Naive thymus-derived CD4-positive, alpha-beta T cell (primary cell): ENCODE results near the gene KLC1. TPM values are rescaled to one million over a fixed set of nuclear protein-coding genes. Genes with fewer than 3 reads are reported as not detected.
A peak's percentile ranks its signal among the peaks of the same experiment; 100 is the strongest.

Source experiments
- ATAC-seq: fragments of 150-1000 bp; cut with Tn5 transposase; 2 replicates; pipeline ENCODE4 v1.10.0; 2021; ENCODE audit warnings: mild to moderate bottlenecking, moderate library complexity
- CTCF ChIA-PET: fragments of 350-600 bp; sonication (Branson Sonifier 250); formaldehyde crosslinking; loops from one replicate; lab custom pipeline; 2021; ENCODE audit warnings: antibody characterized with exemption; lab: Charles Lee
- POLR2A ChIA-PET: fragments of 350-600 bp; sonication (Branson Sonifier 250); formaldehyde crosslinking; loops from one replicate; lab custom pipeline; 2021; ENCODE audit warnings: antibody characterized with exemption, inconsistent platforms; lab: Charles Lee
- DNase-seq, 9 donors: peaks; one replicate each; pipeline versions ENCODE4 v3.0.0 to v3.0.0-alpha.2; 2020 to 2022; ENCODE audit warnings: mixed read lengths in 1 of 9
- H3K27ac ChIP-seq: one replicate; pipeline ENCODE4 v1.7.0; 2013; ENCODE audit warnings: mild to moderate bottlenecking, low read depth, low read length, moderate library complexity
- H3K27me3 ChIP-seq, 2 donors: one replicate each; pipeline ENCODE4 v1.7.0; 2013; ENCODE audit warnings: low read length in 2 of 2, mild to moderate bottlenecking in 2 of 2, moderate library complexity in 2 of 2; ENCODE audit not compliant: control insufficient read depth in 2 of 2, insufficient read depth in 2 of 2
- H3K36me3 ChIP-seq, 3 experiments: 1 replicate in 2 of 3; 2 replicates in 1 of 3; pipeline ENCODE4 v1.7.0; 2013; ENCODE audit warnings: low read length in 3 of 3, mild to moderate bottlenecking in 3 of 3, moderate library complexity in 1 of 3; ENCODE audit not compliant: insufficient read depth in 3 of 3, control insufficient read depth in 2 of 3
- H3K4me1 ChIP-seq, 2 donors: one replicate each; pipeline ENCODE4 v1.7.0; 2013; ENCODE audit warnings: low read length in 2 of 2, mild to moderate bottlenecking in 2 of 2, moderate library complexity in 1 of 2; ENCODE audit not compliant: control insufficient read depth in 2 of 2, insufficient read depth in 2 of 2
- H3K4me3 ChIP-seq: 2 replicates; pipeline ENCODE4 v1.7.0; 2013; ENCODE audit warnings: mild to moderate bottlenecking, low read length
- H3K9me3 ChIP-seq, 3 experiments: 1 replicate in 2 of 3; 2 replicates in 1 of 3; pipeline ENCODE4 v1.7.0; 2013; ENCODE audit warnings: low read length in 3 of 3; ENCODE audit not compliant: control insufficient read depth in 2 of 3
- H3K27ac Mint-ChIP-seq, 9 donors: one replicate each; pipeline ENCODE4 v1.8.0; 2020 to 2022; ENCODE audit warnings: mixed read lengths in 9 of 9, mild to moderate bottlenecking in 8 of 9, moderate library complexity in 5 of 9, inconsistent platforms in 2 of 9
- H3K27me3 Mint-ChIP-seq, 5 donors: one replicate each; pipeline ENCODE4 v1.8.0; 2021 to 2022; ENCODE audit warnings: mixed read lengths in 5 of 5, mild to moderate bottlenecking in 1 of 5
- H3K36me3 Mint-ChIP-seq, 5 donors: one replicate each; pipeline ENCODE4 v1.8.0; 2020 to 2022; ENCODE audit warnings: mixed read lengths in 5 of 5, mild to moderate bottlenecking in 3 of 5, inconsistent platforms in 1 of 5
- H3K4me1 Mint-ChIP-seq, 7 donors: one replicate each; pipeline ENCODE4 v1.8.0; 2020 to 2022; ENCODE audit warnings: mixed read lengths in 7 of 7, mild to moderate bottlenecking in 3 of 7, inconsistent platforms in 1 of 7
- H3K4me3 Mint-ChIP-seq, 10 donors: one replicate each; pipeline ENCODE4 v1.8.0; 2020 to 2022; ENCODE audit warnings: mild to moderate bottlenecking in 10 of 10, mixed read lengths in 10 of 10, moderate library complexity in 6 of 10, inconsistent platforms in 2 of 10
- H3K9me3 Mint-ChIP-seq, 11 donors: one replicate each; pipeline ENCODE4 v1.8.0; 2020 to 2022; ENCODE audit warnings: mixed read lengths in 11 of 11, mild to moderate bottlenecking in 4 of 11, inconsistent platforms in 1 of 11, moderate library complexity in 1 of 11
- intact Hi-C, 2 donors: fragments of 100-400 bp; cut with micrococcal nuclease; formaldehyde crosslinking; loops; one replicate each; pipeline ENCODE4 v1.15.1; 2023
- polyA plus RNA-seq, 2 donors: library from polyadenylated mRNA; unstranded; fragments of 300-500 nt; fragmentation: Illumina TruSeq; gene quantifications; one replicate each; pipeline ENCODE4 v1.2.3, GENCODE V29; 2021
- total RNA-seq, 6 experiments: library from RNA in 5 of 6; stranded (reverse) in 5 of 6; gene quantifications; 1 replicate in 5 of 6; 2 replicates in 1 of 6; pipeline ENCODE4 v1.2.3 and lab custom pipeline; 2021 to 2026

Gene KLC1
- total RNA-seq (100 to 1,000 TPM; 150 to 268 (median 174) TPM), polyA plus RNA-seq (10 to 100 TPM; 65.5 to 75.8 TPM), total RNA-seq (lab: John Stamatoyannopoulos, UW) (50.5 reads per million, percentile 71 among the genes with 10 or more reads in this experiment)

DNA sequence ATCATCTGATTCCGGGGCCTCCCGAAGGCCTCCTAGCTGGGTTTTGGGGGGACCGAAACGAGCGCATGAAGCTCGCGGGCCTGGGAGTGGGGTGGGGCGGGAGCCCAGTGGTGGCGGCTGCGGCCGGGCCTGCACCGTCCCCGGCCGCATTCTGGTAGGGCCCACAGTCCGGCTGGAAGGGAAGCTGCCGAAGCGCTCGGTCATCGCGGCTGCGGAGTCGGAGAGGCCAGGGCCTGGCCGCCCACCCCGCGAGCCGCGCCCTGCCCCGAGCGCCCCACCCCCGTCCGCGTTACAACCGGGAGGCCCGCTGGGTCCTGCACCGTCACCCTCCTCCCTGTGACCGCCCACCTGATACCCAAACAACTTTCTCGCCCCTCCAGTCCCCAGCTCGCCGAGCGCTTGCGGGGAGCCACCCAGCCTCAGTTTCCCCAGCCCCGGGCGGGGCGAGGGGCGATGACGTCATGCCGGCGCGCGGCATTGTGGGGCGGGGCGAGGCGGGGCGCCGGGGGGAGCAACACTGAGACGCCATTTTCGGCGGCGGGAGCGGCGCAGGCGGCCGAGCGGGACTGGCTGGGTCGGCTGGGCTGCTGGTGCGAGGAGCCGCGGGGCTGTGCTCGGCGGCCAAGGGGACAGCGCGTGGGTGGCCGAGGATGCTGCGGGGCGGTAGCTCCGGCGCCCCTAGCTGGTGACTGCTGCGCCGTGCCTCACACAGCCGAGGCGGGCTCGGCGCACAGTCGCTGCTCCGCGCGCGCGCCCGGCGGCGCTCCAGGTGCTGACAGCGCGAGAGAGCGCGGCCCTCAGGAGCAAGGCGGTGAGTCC is at the start of gene KLC1:
KLC1 (plus strand) TSS at position 528 of the 819 bp plus-strand sequence. CDS start 25,354 bp downstream, outside the sequence.
- DNase-seq (peak; percentile 71 to 93 (median 84)), ATAC-seq (peak; percentile 87)
- Histone ChIP-seq H3K4me3 (peak within 1 kb of the TSS; percentile 78), H3K36me3 (peaks cover 0 to 9% (median 0%) of the 10 kb centered on the region in 3 experiments), H3K27ac (peak within 1 kb of the TSS; percentile 98), H3K9me3 (no peaks in the 10 kb centered on the region), H3K27me3 (no peaks in the 10 kb centered on the region), H3K4me1 (peaks cover 18 to 29% of the 10 kb centered on the region in 2 donors)
- Mint-ChIP-seq H3K9me3 (peaks cover 0 to 1% (median 0%) of the 10 kb centered on the region in 11 donors), H3K27ac (peak within 1 kb of the TSS; percentile 60 to 93 (median 88)), H3K4me3 (peak within 1 kb of the TSS; percentile 74 to 91 (median 88)), H3K4me1 (peaks cover 23 to 64% (median 38%) of the 10 kb centered on the region in 7 donors), H3K36me3 (peaks cover 0 to 4% (median 0%) of the 10 kb centered on the region in 5 donors), H3K27me3 (no peaks in the 10 kb centered on the region)
- ChIA-PET CTCF (interaction anchor here (1.1 kb wide), 1 partner anchor 66 kb away, joined by 3 read pairs; the partner anchor contains the start of genes BAG5 and COA8), POLR2A (interaction anchor here (1.0 to 1.7 kb wide), 7 partner anchors 21 to 295 kb away, joined by 3 to 9 read pairs (median 3); partner anchors contain the start of genes BAG5, EIF5, XRCC3 and ZFYVE21)
- intact Hi-C loops = loop anchor here (1.0 to 5.0 kb wide), 10 partner anchors 22 to 1123 kb away; partner anchors contain the start of genes BAG5 (in 2 of the 2), COA8 (in 2 of the 2), XRCC3 (in 2 of the 2) and ZFYVE21 (in 2 of the 2)

DNA sequence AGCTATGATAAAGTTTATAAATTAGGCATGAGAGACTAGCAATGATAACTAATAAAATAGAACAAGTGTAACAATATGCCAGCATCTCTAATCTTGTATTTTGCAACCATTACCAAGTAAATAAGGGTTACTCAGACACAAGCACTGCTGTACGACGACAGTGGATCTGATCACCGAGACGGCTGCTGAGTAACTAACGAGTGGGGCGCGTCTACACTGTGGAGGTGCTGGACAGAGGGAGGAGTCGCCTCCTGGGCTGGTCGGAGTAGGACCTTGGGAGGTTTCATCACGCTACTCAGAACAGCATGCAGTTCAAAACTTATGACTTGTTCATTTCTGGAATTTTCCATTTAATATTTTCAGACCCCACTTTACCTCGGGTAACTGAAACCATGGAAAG is 47.8 kb upstream of the KLC1 start:
- H3K27ac ChIP-seq = no peak overlapping the region
- ChIA-PET POLR2A (no interaction called here), CTCF (no interaction called here)
- Mint-ChIP-seq H3K4me3 (no peak overlapping the region), H3K27ac (no peak overlapping the region), H3K9me3 (no peaks in the 10 kb centered on the region), H3K36me3 (peaks cover 0 to 29% (median 5%) of the 10 kb centered on the region in 5 donors), H3K27me3 (no peaks in the 10 kb centered on the region), H3K4me1 (peaks cover 0 to 3% (median 0%) of the 10 kb centered on the region in 7 donors)
- DNase-seq = no peak
- no peaks in the 10 kb centered on the region for H3K27me3 ChIP-seq
- H3K4me1 ChIP-seq = no peaks in the 10 kb centered on the region
- H3K4me3 ChIP-seq = no peak overlapping the region
- intact Hi-C loops = no loop called here
- peaks cover 0 to 41% (median 3%) of the 10 kb centered on the region in 3 experiments for H3K36me3 ChIP-seq
- H3K9me3 ChIP-seq = no peaks in the 10 kb centered on the region
- no peak for ATAC-seq

DNA sequence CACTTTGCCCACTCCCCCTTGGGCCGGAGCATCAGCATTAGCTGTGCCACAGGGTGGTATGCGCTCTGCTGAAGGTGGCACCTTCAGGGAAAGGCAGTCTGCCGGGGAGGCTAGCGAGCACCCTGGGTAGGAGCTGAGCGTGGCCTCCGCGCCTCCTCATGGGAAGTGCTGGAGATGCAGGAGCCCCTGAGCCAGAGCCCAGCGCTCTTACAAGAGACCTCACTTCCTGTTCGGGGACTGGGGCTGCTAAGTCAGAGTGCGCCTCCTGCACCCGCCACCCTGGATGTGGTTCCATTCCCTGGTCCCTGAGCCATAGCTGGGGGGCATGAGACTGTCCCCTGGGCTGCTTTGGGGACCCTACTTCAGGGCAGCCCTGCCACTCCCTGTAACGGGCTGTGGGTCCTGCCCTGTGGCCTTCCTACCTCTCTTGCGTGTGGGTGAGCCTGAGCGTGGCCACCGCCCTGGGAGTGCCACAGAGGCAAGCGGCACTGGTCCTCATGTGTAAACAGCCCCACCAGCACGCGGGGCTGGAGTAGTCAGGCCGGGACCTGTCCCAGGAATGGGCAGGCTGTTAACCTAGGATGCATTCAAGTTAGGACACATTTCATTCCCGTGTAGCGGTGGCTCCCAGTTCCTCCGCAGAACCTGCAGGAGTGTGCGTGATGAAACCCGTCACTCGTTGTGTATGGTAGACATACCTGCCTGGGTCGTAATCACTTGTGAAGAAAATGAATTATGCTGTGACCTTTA is 46.9 kb upstream of the KLC1 start:
- no peak overlapping the region for H3K4me3 Mint-ChIP-seq
- DNase-seq (no peak), ATAC-seq (no peak)
- no peak overlapping the region for H3K27ac ChIP-seq
- ChIA-PET POLR2A (interaction anchor here (0.6 kb wide), 1 partner anchor 32 kb away, joined by 4 read pairs; no protein-coding TSS in a partner anchor), CTCF (no interaction called here)
- peaks cover 0 to 3% (median 0%) of the 10 kb centered on the region in 7 donors for H3K4me1 Mint-ChIP-seq
- H3K27me3 ChIP-seq = no peaks in the 10 kb centered on the region
- intact Hi-C loops = no loop called here
- H3K36me3 ChIP-seq = peaks cover 0 to 32% (median 3%) of the 10 kb centered on the region in 3 experiments
- peaks cover 0 to 29% (median 6%) of the 10 kb centered on the region in 5 donors for H3K36me3 Mint-ChIP-seq
- no peaks in the 10 kb centered on the region for H3K4me1 ChIP-seq
- H3K9me3 ChIP-seq = no peaks in the 10 kb centered on the region
- no peaks in the 10 kb centered on the region for H3K9me3 Mint-ChIP-seq
- no peak overlapping the region for H3K4me3 ChIP-seq
- no peak overlapping the region for H3K27ac Mint-ChIP-seq
- no peaks in the 10 kb centered on the region for H3K27me3 Mint-ChIP-seq

DNA sequence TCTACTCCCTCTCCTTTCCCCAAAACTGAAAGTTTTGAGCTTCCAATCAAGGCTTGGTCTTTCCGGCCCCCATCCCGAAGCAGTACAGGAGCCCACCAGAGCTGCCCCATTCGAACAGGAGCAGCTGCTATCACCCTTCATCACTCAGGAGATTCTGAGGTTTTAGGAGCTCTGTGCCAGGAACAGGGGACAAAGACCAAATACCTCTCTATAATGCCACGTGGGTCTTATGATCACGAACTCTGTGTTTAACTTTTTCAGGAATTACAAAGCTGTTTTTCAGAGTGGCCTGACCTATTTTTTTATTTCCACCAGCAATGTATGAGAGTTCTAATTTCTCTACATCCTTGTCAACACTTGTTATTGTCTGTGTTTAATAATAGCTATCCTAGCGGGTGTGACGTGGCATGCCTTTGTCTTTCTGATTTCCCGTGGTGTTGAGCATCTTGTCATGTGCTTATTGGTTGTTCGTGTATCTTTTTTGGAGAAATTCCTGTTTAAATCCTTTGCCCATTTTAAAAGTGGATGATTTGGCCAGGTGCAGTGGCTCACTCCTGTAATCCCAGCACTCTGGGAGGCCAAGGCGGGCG is 44.6 kb upstream of the KLC1 start:
- no peak overlapping the region for H3K4me3 ChIP-seq
- Mint-ChIP-seq H3K4me3 (no peak overlapping the region), H3K4me1 (peaks cover 0 to 4% (median 0%) of the 10 kb centered on the region in 7 donors), H3K27ac (peak overlapping the region in 1 of 9 donors; percentile 60), H3K27me3 (no peaks in the 10 kb centered on the region), H3K36me3 (peaks cover 0 to 31% (median 3%) of the 10 kb centered on the region in 5 donors), H3K9me3 (no peaks in the 10 kb centered on the region)
- peaks cover 0 to 23% (median 3%) of the 10 kb centered on the region in 3 experiments for H3K36me3 ChIP-seq
- no peak for ATAC-seq
- DNase-seq = no peak
- no peak overlapping the region for H3K27ac ChIP-seq
- no peaks in the 10 kb centered on the region for H3K27me3 ChIP-seq
- POLR2A ChIA-PET = no interaction called here
- no peaks in the 10 kb centered on the region for H3K9me3 ChIP-seq
- CTCF ChIA-PET = interaction anchor here (0.6 kb wide), 1 partner anchor 193 kb away, joined by 4 read pairs; no protein-coding TSS in a partner anchor
- intact Hi-C loops = no loop called here
- no peaks in the 10 kb centered on the region for H3K4me1 ChIP-seq

DNA sequence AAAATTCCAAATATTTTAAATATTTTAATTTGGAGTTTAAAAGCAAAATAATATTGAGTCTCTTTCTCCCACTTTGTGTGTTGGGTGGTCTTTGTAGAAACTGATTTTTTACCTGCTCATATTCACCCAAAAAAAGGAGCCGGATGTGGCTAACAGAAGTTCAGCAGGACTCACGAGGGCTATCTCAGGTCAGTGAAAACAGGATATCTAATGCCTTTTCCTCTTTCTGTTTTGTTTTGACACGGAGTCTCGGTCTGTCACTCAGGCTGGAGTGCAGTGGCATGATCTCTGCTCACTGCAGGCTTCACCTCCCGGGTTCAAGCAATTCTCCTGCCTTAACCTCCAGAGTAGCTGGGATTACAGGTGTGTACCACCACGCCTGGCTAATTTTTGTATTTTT is 35.4 kb upstream of the KLC1 start:
- Histone ChIP-seq H3K4me1 (no peaks in the 10 kb centered on the region), H3K27me3 (no peaks in the 10 kb centered on the region), H3K27ac (no peak overlapping the region), H3K36me3 (peaks cover 0 to 7% (median 3%) of the 10 kb centered on the region in 3 experiments), H3K4me3 (no peak overlapping the region), H3K9me3 (no peaks in the 10 kb centered on the region)
- no peak overlapping the region for H3K4me3 Mint-ChIP-seq
- intact Hi-C loops = no loop called here
- H3K36me3 Mint-ChIP-seq = peaks cover 0 to 10% (median 1%) of the 10 kb centered on the region in 5 donors
- ATAC-seq (peak; percentile 32), DNase-seq (no peak)
- no peaks in the 10 kb centered on the region for H3K9me3 Mint-ChIP-seq
- ChIA-PET CTCF (no interaction called here), POLR2A (no interaction called here)
- no peaks in the 10 kb centered on the region for H3K4me1 Mint-ChIP-seq
- H3K27me3 Mint-ChIP-seq = no peaks in the 10 kb centered on the region
- no peak overlapping the region for H3K27ac Mint-ChIP-seq

DNA sequence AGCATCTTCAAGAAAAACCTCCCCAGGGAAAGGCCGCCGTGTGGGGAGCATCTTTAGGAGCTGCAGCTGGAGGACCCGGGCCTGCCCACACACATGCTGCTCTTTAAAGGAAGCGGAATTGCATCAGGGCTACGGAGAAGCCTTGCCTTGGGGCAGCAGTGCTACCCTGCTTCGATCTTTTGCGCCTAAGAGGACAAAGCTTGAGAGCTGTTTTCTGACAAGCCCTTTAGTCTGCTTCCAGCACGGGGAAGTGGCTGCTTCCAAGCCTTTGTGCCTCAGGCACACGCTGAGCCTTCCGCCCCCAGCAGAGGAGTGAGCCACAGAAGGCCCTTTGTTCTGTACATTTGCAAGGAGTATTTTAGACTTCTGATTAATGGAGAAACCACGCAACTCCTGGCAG is 34.7 kb upstream of the KLC1 start:
- POLR2A ChIA-PET = no interaction called here

More for the DNA sequence above, 34.7 kb upstream of the KLC1 start:
- no peaks in the 10 kb centered on the region for H3K27me3 ChIP-seq
- H3K27ac ChIP-seq = no peak overlapping the region
- ATAC-seq (no peak), DNase-seq (no peak)
- H3K9me3 ChIP-seq = no peaks in the 10 kb centered on the region
- no peaks in the 10 kb centered on the region for H3K4me1 ChIP-seq
- intact Hi-C loops = no loop called here
- CTCF ChIA-PET = no interaction called here
- H3K4me1 Mint-ChIP-seq = no peaks in the 10 kb centered on the region
- H3K27ac Mint-ChIP-seq = no peak overlapping the region
- peaks cover 0 to 5% (median under 1%) of the 10 kb centered on the region in 5 donors for H3K36me3 Mint-ChIP-seq
- no peak overlapping the region for H3K4me3 ChIP-seq
- H3K27me3 Mint-ChIP-seq = no peaks in the 10 kb centered on the region
- no peaks in the 10 kb centered on the region for H3K9me3 Mint-ChIP-seq
- H3K36me3 ChIP-seq = peaks cover 0 to 2% (median 0%) of the 10 kb centered on the region in 3 experiments
- no peak overlapping the region for H3K4me3 Mint-ChIP-seq
